HG03520 (cell line): ENCODE data around the gene ARHGEF28.

Experiments
- ATAC-seq: cut with Tn5 transposase; IDR thresholded peaks from one replicate; pipeline ENCODE4 v1.9.1; 2021; ENCODE audit warnings: mild to moderate bottlenecking, moderate library complexity; ENCODE audit not compliant: unreplicated experiment

The ARHGEF28 gene

GRCh38 chr5:73896097-73896496 is 270.1 kb downstream of the ARHGEF28 start:
- no peak for ATAC-seq

- ATAC-seq = no peak
Measured at GRCh38 chr5:73896668-73897067, 270.7 kb downstream of the ARHGEF28 start.

GRCh38 chr5:73897893-73898292 is 271.9 kb downstream of the ARHGEF28 start:
- ATAC-seq = no peak

GRCh38 chr5:73899055-73899454 is 273.1 kb downstream of the ARHGEF28 start:
- ATAC-seq = peak; percentile 71

- ATAC-seq = no peak
Measured at GRCh38 chr5:73899916-73900315, 273.9 kb downstream of the ARHGEF28 start.

GRCh38 chr5:73900566-73900965 is 274.6 kb downstream of the ARHGEF28 start:
- no peak for ATAC-seq

GRCh38 chr5:73901043-73901442 is 275.0 kb downstream of the ARHGEF28 start:
- ATAC-seq = no peak

- no peak for ATAC-seq
Measured at GRCh38 chr5:73901455-73901854, 275.5 kb downstream of the ARHGEF28 start.

- no peak for ATAC-seq
Measured at GRCh38 chr5:73902327-73903051, 276.5 kb downstream of the ARHGEF28 start.

GRCh38 chr5:73903169-73903568 is 277.2 kb downstream of the ARHGEF28 start:
- no peak for ATAC-seq

GRCh38 chr5:73906277-73906676 is 280.3 kb downstream of the ARHGEF28 start:
- ATAC-seq = no peak

GRCh38 chr5:73907164-73907563 is 281.2 kb downstream of the ARHGEF28 start:
- no peak for ATAC-seq

- ATAC-seq = no peak
Measured at GRCh38 chr5:73908395-73908794, 282.4 kb downstream of the ARHGEF28 start.

- no peak for ATAC-seq
Measured at GRCh38 chr5:73908846-73909245, 282.9 kb downstream of the ARHGEF28 start.

GRCh38 chr5:73909474-73909873 is 283.5 kb downstream of the ARHGEF28 start:
- ATAC-seq = no peak

GRCh38 chr5:73911761-73912393 is 285.9 kb downstream of the ARHGEF28 start:
- no peak for ATAC-seq

- ATAC-seq = no peak
Measured at GRCh38 chr5:73912821-73913271, 286.9 kb downstream of the ARHGEF28 start.

- ATAC-seq = no peak
Measured at GRCh38 chr5:73913971-73914370, 288.0 kb downstream of the ARHGEF28 start.

- ATAC-seq = no peak
Measured at GRCh38 chr5:73915345-73915744, 289.3 kb downstream of the ARHGEF28 start.

GRCh38 chr5:73917433-73917832 is 291.4 kb downstream of the ARHGEF28 start:
- ATAC-seq = no peak

GRCh38 chr5:73917891-73918290 is 291.9 kb downstream of the ARHGEF28 start:
- ATAC-seq = no peak

- no peak for ATAC-seq
Measured at GRCh38 chr5:73918791-73919221, 292.8 kb downstream of the ARHGEF28 start.
